Adrenal gland (tissue), 12 donors: ENCODE data around the gene USP53. TPM values are rescaled to one million over a fixed set of nuclear protein-coding genes. Genes with fewer than 3 reads are reported as not detected.

ENCODE experiments used
- DNase-seq, 7 donors: peaks; one replicate each; pipeline ENCODE4 v3.0.0-alpha.2; 2019 to 2020
- H3K27ac ChIP-seq, 5 donors: fragments of 200-600 bp; sonication (generic) in 4 of 5; 1 replicate in 3 of 5; 2 replicates in 2 of 5; pipeline versions ENCODE4 v1.5.1 to v1.8.0; 2016 to 2020; ENCODE audit warnings: mild to moderate bottlenecking in 1 of 5
- H3K27me3 ChIP-seq: fragments of 200-600 bp; 2 replicates; pipeline ENCODE4 v1.8.0; 2021
- H3K36me3 ChIP-seq, 2 donors: fragments of 200-600 bp; replicated peaks in 1 of 2; 1 replicate in 1 of 2; 2 replicates in 1 of 2; pipeline versions ENCODE4 v1.5.1 to v1.8.0; 2018 to 2022
- H3K4me1 ChIP-seq, 2 donors: fragments of 200-600 bp; replicated peaks in 1 of 2; 1 replicate in 1 of 2; 2 replicates in 1 of 2; pipeline versions ENCODE4 v1.5.1 to v1.8.0; 2018 to 2021
- H3K4me3 ChIP-seq, 4 donors: fragments of 200-600 bp; sonication (generic) in 3 of 4; one replicate each; pipeline ENCODE4 v1.5.1; 2016 to 2018
- H3K9me3 ChIP-seq, 3 donors: fragments of 200-600 bp; sonication (generic) in 1 of 3; replicated peaks in 1 of 3; 1 replicate in 2 of 3; 2 replicates in 1 of 3; pipeline versions ENCODE4 v1.5.1 to v1.8.0; 2016 to 2021
- CTCF ChIP-seq, 6 experiments: fragments of 450-650 bp in 4 of 6; fragments of 200-600 bp in 2 of 6; sonication (generic) in 1 of 6; IDR thresholded peaks; 1 replicate in 5 of 6; 2 replicates in 1 of 6; pipeline versions ENCODE4 v1.5.1 to v1.8.0; 2016 to 2021; ENCODE audit warnings: antibody characterized with exemption in 6 of 6, mild to moderate bottlenecking in 2 of 6, moderate library complexity in 1 of 6
- POLR2A ChIP-seq, 2 donors: fragments of 450-650 bp; IDR thresholded peaks; one replicate each; pipeline ENCODE4 v1.6.1; 2017; ENCODE audit warnings: antibody characterized with exemption in 2 of 2, mild to moderate bottlenecking in 2 of 2, moderate library complexity in 1 of 2
- WGBS, 4 donors: extraction: QIAGEN DNeasy Blood & Tissue Kit in 2 of 4; methylation state at CpG; one replicate each; pipeline versions ENCODE4 v1.1.5 to v1.1.7; 2013 to 2017; 5-methylcytosine and 5-hydroxymethylcytosine counted together
- intact Hi-C, 2 donors: fragments of 100-400 bp; cut with DNase I; formaldehyde crosslinking; loops; one replicate each; pipeline versions ENCODE4 v1.14.1 to v1.15.0; 2022 to 2023
- polyA plus RNA-seq, 3 donors: library from polyadenylated mRNA; stranded (reverse); fragments of 200-250 nt in 2 of 3; fragments of 350-450 nt in 1 of 3; fragmentation: Illumina TruSeq in 1 of 3; extraction: RNeasy Lipid Tissue Mini Kit (QIAGEN cat#74804) in 1 of 3; gene quantifications; one replicate each; pipeline ENCODE4 v1.2.3, GENCODE V29; 2013 to 2014
- total RNA-seq, 9 donors: library from RNA; depleted of rRNA in 4 of 9; stranded (reverse); fragments of >200 nt in 4 of 9; fragments of 120-200 nt in 1 of 9; fragmentation: NEBNext Ultra II Directional in 1 of 9; extraction: Animal tissue kit (Norgen Biotek cat#: 25700) in 1 of 9; gene quantifications; one replicate each; pipeline versions ENCODE4 v1.1.0 to v1.2.4, GENCODE V29; 2013 to 2023
- donor health status: healthy with polysubstance abuse.
- donor health status: Bipolar disorder and iron deficiency.
- donor health status: DM: yes; HTN: yes; CAD: no.
- donor health status: DM: no; HTN: no; CAD: no.
- donor health status: DM: no; HTN: no; CAD: no.
- donor health status: DM: yes; HTN: yes; CAD: no.

The USP53 gene
- total and polyA plus RNA-seq, 12 donors = 7.0 to 78.9 (median 34.4) TPM

DNA sequence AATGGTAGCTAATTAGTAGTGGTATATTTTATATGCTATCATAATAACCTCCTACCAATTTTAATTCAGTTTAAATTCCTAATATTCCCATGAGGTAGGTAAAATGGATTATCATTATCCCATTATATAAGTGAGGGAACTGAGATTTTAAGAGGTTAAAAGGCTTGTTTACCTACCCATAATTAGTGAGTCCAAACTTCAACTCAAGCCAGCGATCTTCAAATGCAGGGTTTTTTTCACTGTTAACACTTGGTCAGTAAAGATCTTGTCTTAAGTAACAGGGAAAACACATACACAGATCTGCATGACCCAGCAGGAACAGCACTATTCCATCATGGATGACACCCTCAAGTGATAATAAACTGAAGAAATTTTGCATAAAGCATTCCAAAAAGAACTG lies 78.1 kb downstream of the USP53 start:
- Histone ChIP-seq H3K36me3 (peaks cover 0 to 2% of the 10 kb centered on the region in 2 donors), H3K4me3 (no peak overlapping the region), H3K4me1 (peaks cover 0 to 8% of the 10 kb centered on the region in 2 donors), H3K27me3 (no peaks in the 10 kb centered on the region), H3K27ac (no peak overlapping the region), H3K9me3 (no peaks in the 10 kb centered on the region)
- WGBS, 4 donors = 83 to 96% (median 91%) methylated on average over 1 of the region's 1 CpG
- DNase-seq = no peak
- intact Hi-C loops = no loop called here
- TF ChIP-seq CTCF (IDR thresholded peaks at IDR 0.05) (no peak), POLR2A (IDR thresholded peaks at IDR 0.05) (no peak)

- WGBS, 4 donors = 96 to 99% (median 97%) methylated on average over 2 of the region's 2 CpGs
- intact Hi-C loops = no loop called here
- peaks cover 0 to 15% of the 10 kb centered on the region in 2 donors for H3K36me3 ChIP-seq
- no peak for DNase-seq
- peaks cover 8 to 21% of the 10 kb centered on the region in 2 donors for H3K4me1 ChIP-seq
- H3K4me3 ChIP-seq = no peak overlapping the region
- TF ChIP-seq CTCF (IDR thresholded peaks at IDR 0.05) (no peak), POLR2A (IDR thresholded peaks at IDR 0.05) (no peak)
- no peaks in the 10 kb centered on the region for H3K9me3 ChIP-seq
- no peaks in the 10 kb centered on the region for H3K27me3 ChIP-seq
- no peak overlapping the region for H3K27ac ChIP-seq
Observed at GRCh38 chr4:119296356-119296755, 83.8 kb downstream of the USP53 start.

DNA sequence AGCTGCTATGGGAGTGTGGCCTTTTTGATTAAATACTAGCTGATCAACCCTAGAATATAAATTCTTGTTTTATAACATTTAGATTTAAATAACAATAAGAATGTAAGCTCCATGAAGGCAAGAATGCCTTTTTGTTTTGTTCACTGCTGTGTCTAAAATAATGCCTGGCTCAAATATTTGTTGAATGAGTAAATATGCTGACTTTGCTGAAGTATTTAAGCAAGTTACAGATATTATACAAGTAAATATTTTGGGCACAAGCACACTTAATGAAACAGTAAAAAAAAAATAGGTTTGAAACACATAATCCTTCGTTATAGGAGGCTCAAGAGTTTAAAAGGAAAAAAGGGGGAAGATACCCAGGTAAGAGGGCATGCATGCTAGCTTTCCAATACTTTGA lies 85.3 kb downstream of the USP53 start:
- Histone ChIP-seq H3K4me3 (no peak overlapping the region), H3K9me3 (no peaks in the 10 kb centered on the region), H3K27ac (no peak overlapping the region), H3K36me3 (peaks cover 0 to 13% of the 10 kb centered on the region in 2 donors), H3K4me1 (peaks cover 8 to 21% of the 10 kb centered on the region in 2 donors), H3K27me3 (no peaks in the 10 kb centered on the region)
- TF ChIP-seq CTCF (IDR thresholded peaks at IDR 0.05) (no peak), POLR2A (IDR thresholded peaks at IDR 0.05) (no peak)
- intact Hi-C loops = no loop called here
- DNase-seq = no peak
- WGBS, 4 donors = 92 to 98% (median 95%) methylated on average over 1 of the region's 1 CpG

DNA sequence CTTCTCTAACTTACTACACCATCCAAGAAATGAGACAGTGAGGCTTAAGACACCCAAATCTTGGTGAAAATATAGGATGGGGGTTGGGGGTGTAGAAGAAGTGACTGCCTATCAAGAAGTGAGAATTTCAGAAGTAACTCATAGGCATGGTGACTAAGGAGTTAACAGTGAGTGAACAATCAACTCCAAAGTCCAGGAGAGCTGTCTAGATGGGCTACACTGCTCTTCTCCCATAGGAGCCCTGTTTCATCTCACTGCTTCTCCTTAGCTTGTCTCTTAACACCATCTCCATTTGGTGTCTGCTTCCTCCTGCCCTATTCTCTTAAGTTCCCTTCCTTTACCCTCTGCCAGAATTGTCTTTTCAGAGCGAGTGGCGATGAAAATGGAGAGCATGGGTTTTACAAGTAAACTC lies 86.8 kb downstream of the USP53 start:
- intact Hi-C loops = no loop called here
- WGBS, 4 donors = 1 to 5% (median 4%) methylated on average over 2 of the region's 2 CpGs
- no peak for TF ChIP-seq CTCF (IDR thresholded peaks at IDR 0.05)
- TF ChIP-seq POLR2A (IDR thresholded peaks at IDR 0.05) = no peak

More for the DNA sequence above, 86.8 kb downstream of the USP53 start:
- Histone ChIP-seq H3K27ac (peak overlapping the region in 4 of 5 donors; percentile 88 to 96 (median 92)), H3K36me3 (peaks cover 0 to 13% of the 10 kb centered on the region in 2 donors), H3K27me3 (no peaks in the 10 kb centered on the region), H3K4me3 (peak overlapping the region; percentile 57 to 80 (median 74)), H3K4me1 (peaks cover 8 to 21% of the 10 kb centered on the region in 2 donors), H3K9me3 (no peaks in the 10 kb centered on the region)
- DNase-seq = peak in 1 of 7 donors; percentile 1
